Smooth muscle cell (in vitro differentiated cells): ENCODE data around the gene MYO9A. TPM values are rescaled to one million over a fixed set of nuclear protein-coding genes. Genes with fewer than 3 reads are reported as not detected.
A peak's percentile ranks its signal among the peaks of the same experiment; 100 is the strongest.

ENCODE experiments used
- DNase-seq: peaks from one replicate; lab custom pipeline; 2025; ENCODE audit not compliant: unreplicated experiment; lab: John Stamatoyannopoulos, UW
- H2AFZ ChIP-seq: fragments of 200-600 bp; sonication (generic); 2 replicates; pipeline ENCODE4 v1.6.0; 2016; ENCODE audit warnings: antibody characterized with exemption, low read depth, mild to moderate bottlenecking
- H3F3A ChIP-seq: fragments of 200-600 bp; sonication (generic); 2 replicates; pipeline ENCODE4 v1.6.0; 2017; ENCODE audit warnings: antibody characterized with exemption, low read depth
- H3K27ac ChIP-seq: fragments of 200-600 bp; sonication (generic); 2 replicates; pipeline ENCODE4 v1.5.1; 2016; ENCODE audit warnings: low read depth, mild to moderate bottlenecking
- H3K27me3 ChIP-seq: fragments of 200-600 bp; sonication (generic); 2 replicates; pipeline ENCODE4 v1.6.1; 2016; ENCODE audit warnings: low read depth, mild to moderate bottlenecking
- H3K36me3 ChIP-seq: fragments of 200-600 bp; sonication (generic); 2 replicates; pipeline ENCODE4 v1.5.1; 2016; ENCODE audit warnings: low read depth
- H3K4me1 ChIP-seq: fragments of 200-600 bp; sonication (generic); 2 replicates; pipeline ENCODE4 v1.5.1; 2016; ENCODE audit warnings: low read depth
- H3K4me2 ChIP-seq: fragments of 200-600 bp; sonication (generic); 2 replicates; pipeline ENCODE4 v1.6.0; 2016; ENCODE audit warnings: mild to moderate bottlenecking
- H3K4me3 ChIP-seq: fragments of 200-600 bp; sonication (generic); 2 replicates; pipeline ENCODE4 v1.5.1; 2016; ENCODE audit warnings: mild to moderate bottlenecking
- H3K79me2 ChIP-seq: fragments of 200-600 bp; sonication (generic); 2 replicates; pipeline ENCODE4 v1.6.0; 2016; ENCODE audit warnings: low read depth, mild to moderate bottlenecking
- H3K9ac ChIP-seq: fragments of 200-600 bp; sonication (generic); 2 replicates; pipeline ENCODE4 v1.6.0; 2016; ENCODE audit warnings: low read depth
- H3K9me3 ChIP-seq: fragments of 200-600 bp; sonication (generic); replicated peaks from 2 replicates; pipeline ENCODE4 v1.5.1; 2016; ENCODE audit warnings: low read depth
- H4K20me1 ChIP-seq: fragments of 200-600 bp; sonication (generic); 2 replicates; pipeline ENCODE4 v1.6.0; 2016; ENCODE audit warnings: low read depth
- WGBS: methylation state at CpG from one replicate; pipeline ENCODE4 v1.1.7; 2016; ENCODE audit warnings: low lambda C conversion rate; 5-methylcytosine and 5-hydroxymethylcytosine counted together
- polyA plus RNA-seq: library from polyadenylated mRNA; unstranded; fragments of >200 nt; fragmentation: Nextera tagmentation; extraction: Ambion mirVana; gene quantifications from 2 replicates; pipeline ENCODE4 v1.2.1, GENCODE V29; 2016
- total RNA-seq: library from RNA; depleted of rRNA; stranded (reverse); fragments of >200 nt; gene quantifications from 2 replicates; pipeline ENCODE4 v1.2.3, GENCODE V29; 2014
- TF ChIP-seq, protein P1 (sequence below): fragments of 200-600 bp; sonication (generic); IDR thresholded peaks from 2 replicates; pipeline ENCODE4 v1.5.1; 2017; ENCODE audit warnings: borderline replicate concordance, mild to moderate bottlenecking, antibody characterized with exemption; ENCODE audit not compliant: insufficient read depth, poor library complexity, severe bottlenecking

Gene MYO9A
- total and polyA plus RNA-seq, 2 experiments from 2014 or later, result 10.7 to 36.9 TPM

DNA sequence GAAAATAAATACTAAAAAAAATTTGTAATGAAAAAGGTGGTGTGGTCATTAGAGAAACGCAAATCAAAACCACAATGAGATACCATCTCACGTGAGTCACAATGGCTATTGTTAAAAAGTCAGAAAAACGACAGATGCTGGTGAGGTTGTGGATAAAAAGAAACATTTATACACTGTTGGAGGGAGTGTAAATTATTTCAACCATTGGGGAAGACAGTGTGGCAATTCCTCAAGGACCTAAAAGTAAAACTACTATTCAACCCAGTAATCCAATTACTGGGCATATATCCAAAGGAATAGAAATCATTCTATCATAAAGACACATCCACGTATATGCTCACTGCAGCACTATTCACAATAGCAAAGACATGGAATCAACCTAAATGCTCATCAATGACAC, 120.3 kb downstream of the MYO9A start:
- DNase-seq, result no peak
- no peaks in the 10 kb centered on the region for H3K9me3 ChIP-seq
- TF ChIP-seq, protein P1, sequence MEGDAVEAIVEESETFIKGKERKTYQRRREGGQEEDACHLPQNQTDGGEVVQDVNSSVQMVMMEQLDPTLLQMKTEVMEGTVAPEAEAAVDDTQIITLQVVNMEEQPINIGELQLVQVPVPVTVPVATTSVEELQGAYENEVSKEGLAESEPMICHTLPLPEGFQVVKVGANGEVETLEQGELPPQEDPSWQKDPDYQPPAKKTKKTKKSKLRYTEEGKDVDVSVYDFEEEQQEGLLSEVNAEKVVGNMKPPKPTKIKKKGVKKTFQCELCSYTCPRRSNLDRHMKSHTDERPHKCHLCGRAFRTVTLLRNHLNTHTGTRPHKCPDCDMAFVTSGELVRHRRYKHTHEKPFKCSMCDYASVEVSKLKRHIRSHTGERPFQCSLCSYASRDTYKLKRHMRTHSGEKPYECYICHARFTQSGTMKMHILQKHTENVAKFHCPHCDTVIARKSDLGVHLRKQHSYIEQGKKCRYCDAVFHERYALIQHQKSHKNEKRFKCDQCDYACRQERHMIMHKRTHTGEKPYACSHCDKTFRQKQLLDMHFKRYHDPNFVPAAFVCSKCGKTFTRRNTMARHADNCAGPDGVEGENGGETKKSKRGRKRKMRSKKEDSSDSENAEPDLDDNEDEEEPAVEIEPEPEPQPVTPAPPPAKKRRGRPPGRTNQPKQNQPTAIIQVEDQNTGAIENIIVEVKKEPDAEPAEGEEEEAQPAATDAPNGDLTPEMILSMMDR, result no peak
- H3K4me2 ChIP-seq, result no peak overlapping the region
- H3K36me3 ChIP-seq, result peaks cover 10% of the 10 kb centered on the region
- no peak overlapping the region for H2AFZ ChIP-seq
- no peak overlapping the region for H3K27ac ChIP-seq
- no peaks in the 10 kb centered on the region for H3K79me2 ChIP-seq
- no peaks in the 10 kb centered on the region for H3K4me1 ChIP-seq
- H3F3A ChIP-seq, result no peaks in the 10 kb centered on the region
- no peaks in the 10 kb centered on the region for H4K20me1 ChIP-seq
- H3K4me3 ChIP-seq, result no peak overlapping the region
- H3K27me3 ChIP-seq, result no peaks in the 10 kb centered on the region
- H3K9ac ChIP-seq, result no peak overlapping the region
- WGBS, result 88% methylated on average over 4 of the region's 4 CpGs

DNA sequence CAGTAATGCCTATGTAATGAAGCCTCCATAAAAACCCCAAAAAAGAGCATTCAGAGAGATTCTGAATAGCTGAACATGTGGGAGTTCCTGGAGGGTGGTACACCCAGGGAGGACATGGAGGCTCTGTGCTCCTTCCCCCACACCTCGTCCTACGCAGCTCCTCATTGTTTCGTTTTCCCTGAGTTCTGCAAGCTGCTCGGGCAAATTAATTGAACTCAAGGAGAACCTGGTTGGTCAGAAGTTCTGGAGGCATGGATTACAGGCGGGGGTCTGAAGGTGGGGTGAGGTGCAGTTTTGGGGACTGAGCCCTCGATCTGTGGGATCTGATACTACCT, 142.2 kb downstream of the MYO9A start:
- TF ChIP-seq, protein P1, result no peak
- H3F3A ChIP-seq, result no peaks in the 10 kb centered on the region
- H4K20me1 ChIP-seq, result no peaks in the 10 kb centered on the region
- no peak overlapping the region for H3K4me3 ChIP-seq
- no peaks in the 10 kb centered on the region for H3K4me1 ChIP-seq
- no peaks in the 10 kb centered on the region for H3K79me2 ChIP-seq
- H2AFZ ChIP-seq, result no peak overlapping the region
- no peak overlapping the region for H3K4me2 ChIP-seq
- 76% methylated on average over 6 of the region's 6 CpGs for WGBS
- no peaks in the 10 kb centered on the region for H3K9me3 ChIP-seq
- H3K27me3 ChIP-seq, result no peaks in the 10 kb centered on the region
- peak overlapping the region; percentile 12 for H3K9ac ChIP-seq
- peak overlapping the region; percentile 83 for H3K27ac ChIP-seq
- no peaks in the 10 kb centered on the region for H3K36me3 ChIP-seq
- DNase-seq, result no peak

- no peak overlapping the region for H3K4me2 ChIP-seq
- TF ChIP-seq, protein P1, result no peak
- H3K79me2 ChIP-seq, result no peaks in the 10 kb centered on the region
- no peaks in the 10 kb centered on the region for H3K9me3 ChIP-seq
- WGBS, result 71% methylated on average over 3 of the region's 3 CpGs
- no peaks in the 10 kb centered on the region for H3K36me3 ChIP-seq
- no peaks in the 10 kb centered on the region for H3F3A ChIP-seq
- no peak overlapping the region for H3K4me3 ChIP-seq
- peak overlapping the region; percentile 52 for H3K9ac ChIP-seq
- no peak for DNase-seq
- no peaks in the 10 kb centered on the region for H3K4me1 ChIP-seq
- H4K20me1 ChIP-seq, result no peaks in the 10 kb centered on the region
- H2AFZ ChIP-seq, result no peak overlapping the region
- peak overlapping the region; percentile 83 for H3K27ac ChIP-seq
- no peaks in the 10 kb centered on the region for H3K27me3 ChIP-seq
Observed at GRCh38 chr15:71974211-71974610, 143.7 kb downstream of the MYO9A start.

GRCh38 chr15:71973366-71973765, 144.6 kb downstream of the MYO9A start:
- H3F3A ChIP-seq, result no peaks in the 10 kb centered on the region
- WGBS, result 84% methylated on average over 5 of the region's 5 CpGs
- H3K9ac ChIP-seq, result no peak overlapping the region
- no peaks in the 10 kb centered on the region for H3K4me1 ChIP-seq
- no peaks in the 10 kb centered on the region for H4K20me1 ChIP-seq
- H3K27ac ChIP-seq, result peak overlapping the region; percentile 83
- TF ChIP-seq, protein P1, result no peak
- no peak overlapping the region for H3K4me3 ChIP-seq
- H3K79me2 ChIP-seq, result no peaks in the 10 kb centered on the region
- no peaks in the 10 kb centered on the region for H3K27me3 ChIP-seq
- H2AFZ ChIP-seq, result no peak overlapping the region
- no peaks in the 10 kb centered on the region for H3K36me3 ChIP-seq
- no peaks in the 10 kb centered on the region for H3K9me3 ChIP-seq
- no peak overlapping the region for H3K4me2 ChIP-seq
- DNase-seq, result no peak
